ENCODE measurements around the gene SCAI. TPM values are rescaled to one million over a fixed set of nuclear protein-coding genes. Genes with fewer than 3 reads are reported as not detected.
A peak's percentile ranks its signal among the peaks of the same experiment; 100 is the strongest.

SCAI gene
- total and polyA plus RNA-seq, 9 of the 15 experiments (the other 6 are each of a cell fraction or from before 2014, with no cell fraction given), result 0.70 to 12.4 (median 4.2) TPM

- TF ChIP-seq ARID4B (CRISPR knock-in tag; IDR thresholded peaks at IDR 0.05) (no peak), PREB (CRISPR knock-in tag; IDR thresholded peaks at IDR 0.05) (no peak), ZNF347 (CRISPR knock-in tag; IDR thresholded peaks at IDR 0.05; ENCODE audit: low read depth) (no peak), CHD7 (IDR thresholded peaks at IDR 0.05; ENCODE audit: low read depth, low read length) (no peak), CBX5 (IDR thresholded peaks at IDR 0.05; ENCODE audit: borderline replicate concordance, low read depth) (no peak), RBM39 (optimal IDR thresholded peaks at IDR 0.05; ENCODE audit: low read depth, low read length) (no peak), CTCF (IDR thresholded peaks at IDR 0.05 in 2 of 3, conservative IDR thresholded peaks at IDR 0.05 in 1 of 3; ENCODE audit: insufficient read depth in 2 of 3, low read depth in 1 of 3, low read length in 3 of 3) (no peak), HDAC1 (IDR thresholded peaks at IDR 0.05) (0 out of 4 replicates have a peak, but pooled peaks of 1 of the 2 experiments have one; percentile 39), ZNF696 (CRISPR knock-in tag; conservative IDR thresholded peaks at IDR 0.05) (no peak)
Measured at GRCh38 chr9:124968238-124968637, 175.1 kb downstream of the SCAI start (continued).

All from K562 (cell line).